Left renal cortex interstitium (tissue), 4 donors: ENCODE results near the gene DOCK3. TPM values are rescaled to one million over a fixed set of nuclear protein-coding genes. Genes with fewer than 3 reads are reported as not detected.

Experiments
- polyA plus RNA-seq, 4 donors: library from polyadenylated mRNA; unstranded; fragments of 120-200 nt; gene quantifications; one replicate each; pipeline ENCODE4 v1.2.1, GENCODE V29; 2013; ENCODE audit not compliant: insufficient read length in 4 of 4

The DOCK3 gene
- polyA plus RNA-seq, 4 donors, result 0.78 to 2.2 (median 1.7) TPM

Other genes with a start within 250 kb of the DOCK3 start
- gene CACNA2D2, start 171.3 kb upstream of the DOCK3 start, polyA plus RNA-seq, result 10 to 100 TPM; 13.3 to 18.6 (median 16.3) TPM
- 10 to 100 TPM; 15.4 to 20.8 (median 17.4) TPM for gene C3orf18, start 107.2 kb upstream of the DOCK3 start, polyA plus RNA-seq
- gene HEMK1, start 105.4 kb upstream of the DOCK3 start, polyA plus RNA-seq, result 10 to 100 TPM; 18.7 to 32.1 (median 25.6) TPM
- gene CISH, start 63.2 kb upstream of the DOCK3 start, polyA plus RNA-seq, result 10 to 100 TPM; 31.8 to 36.3 (median 36.2) TPM
- 10 to 100 TPM; 55.1 to 63.3 (median 58.3) TPM for gene MAPKAPK3, start 57.8 kb upstream of the DOCK3 start, polyA plus RNA-seq